Measurements from ENCODE around the gene KLHDC8B.

The KLHDC8B gene

DNA sequence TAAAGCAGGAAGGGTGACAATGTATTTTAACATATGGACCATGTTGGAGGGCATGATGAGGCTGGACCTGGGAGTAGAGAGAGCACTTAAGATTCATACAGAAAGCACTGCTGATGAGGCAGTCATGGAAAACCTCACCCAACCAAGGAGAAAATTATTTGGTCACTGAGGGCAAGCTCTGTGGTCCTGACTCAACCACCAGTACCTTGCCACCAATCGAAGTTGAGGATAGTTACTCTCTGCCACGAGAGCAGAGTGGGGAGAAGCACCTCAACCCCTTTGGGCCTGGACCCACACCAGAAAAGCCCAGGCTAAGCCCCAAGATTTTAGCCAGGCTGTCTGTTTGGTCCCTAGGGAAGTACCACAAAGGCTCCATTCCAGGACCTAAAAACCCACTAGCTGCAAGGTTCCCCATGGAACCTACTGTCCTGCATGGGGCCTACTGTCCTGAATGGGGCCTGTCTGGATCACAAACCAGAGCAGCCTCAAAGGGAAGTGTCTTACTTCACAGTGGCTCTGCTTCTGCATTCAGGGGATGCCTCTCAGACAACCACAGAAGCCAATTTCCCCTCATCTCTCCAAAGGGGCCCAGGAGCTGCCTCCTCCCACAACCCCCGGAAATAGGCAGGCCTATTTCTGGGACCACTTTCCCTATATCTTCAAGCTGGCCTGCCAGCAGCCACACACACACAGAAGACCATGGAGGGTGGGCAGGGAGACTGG lies 9.4 kb upstream of the KLHDC8B start:
- TF ChIP-seq, protein P1, sequence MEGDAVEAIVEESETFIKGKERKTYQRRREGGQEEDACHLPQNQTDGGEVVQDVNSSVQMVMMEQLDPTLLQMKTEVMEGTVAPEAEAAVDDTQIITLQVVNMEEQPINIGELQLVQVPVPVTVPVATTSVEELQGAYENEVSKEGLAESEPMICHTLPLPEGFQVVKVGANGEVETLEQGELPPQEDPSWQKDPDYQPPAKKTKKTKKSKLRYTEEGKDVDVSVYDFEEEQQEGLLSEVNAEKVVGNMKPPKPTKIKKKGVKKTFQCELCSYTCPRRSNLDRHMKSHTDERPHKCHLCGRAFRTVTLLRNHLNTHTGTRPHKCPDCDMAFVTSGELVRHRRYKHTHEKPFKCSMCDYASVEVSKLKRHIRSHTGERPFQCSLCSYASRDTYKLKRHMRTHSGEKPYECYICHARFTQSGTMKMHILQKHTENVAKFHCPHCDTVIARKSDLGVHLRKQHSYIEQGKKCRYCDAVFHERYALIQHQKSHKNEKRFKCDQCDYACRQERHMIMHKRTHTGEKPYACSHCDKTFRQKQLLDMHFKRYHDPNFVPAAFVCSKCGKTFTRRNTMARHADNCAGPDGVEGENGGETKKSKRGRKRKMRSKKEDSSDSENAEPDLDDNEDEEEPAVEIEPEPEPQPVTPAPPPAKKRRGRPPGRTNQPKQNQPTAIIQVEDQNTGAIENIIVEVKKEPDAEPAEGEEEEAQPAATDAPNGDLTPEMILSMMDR (IDR thresholded peaks at IDR 0.05) = no peak

DNA sequence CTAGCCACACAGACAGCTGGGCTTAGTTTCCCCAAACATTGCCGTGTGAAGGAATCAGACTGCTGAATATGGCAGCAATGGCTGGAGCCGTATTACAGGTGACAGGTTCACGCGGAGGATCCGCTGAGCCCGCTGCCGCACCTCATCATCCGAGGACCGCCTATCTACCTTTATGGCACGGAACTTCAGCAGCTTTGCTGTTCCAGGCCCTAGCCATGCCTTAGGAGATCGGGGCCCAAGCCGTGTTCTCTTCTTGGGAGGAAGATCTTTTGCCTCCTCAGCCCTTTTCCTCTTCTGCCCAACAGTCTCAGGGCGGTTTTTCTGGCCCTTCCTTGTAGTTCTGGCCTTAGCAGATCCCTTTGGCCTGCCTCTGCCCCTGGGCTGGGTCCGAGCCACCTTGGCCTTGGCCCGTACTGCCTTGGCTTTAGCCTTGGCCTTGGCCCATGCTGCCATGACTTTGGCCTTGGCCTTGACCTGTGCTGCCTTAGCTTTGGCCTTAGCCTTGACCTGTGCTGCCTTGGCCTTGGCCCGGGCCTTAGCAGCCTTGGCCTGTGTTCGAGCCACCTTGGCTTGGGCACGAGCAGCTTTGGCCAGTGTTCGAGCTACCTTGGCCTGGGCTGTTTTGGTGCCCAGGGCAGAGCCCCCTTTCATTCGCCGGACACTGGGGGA lies 8.5 kb upstream of the KLHDC8B start:
- TF ChIP-seq, protein P1 (IDR thresholded peaks at IDR 0.05) = no peak

DNA sequence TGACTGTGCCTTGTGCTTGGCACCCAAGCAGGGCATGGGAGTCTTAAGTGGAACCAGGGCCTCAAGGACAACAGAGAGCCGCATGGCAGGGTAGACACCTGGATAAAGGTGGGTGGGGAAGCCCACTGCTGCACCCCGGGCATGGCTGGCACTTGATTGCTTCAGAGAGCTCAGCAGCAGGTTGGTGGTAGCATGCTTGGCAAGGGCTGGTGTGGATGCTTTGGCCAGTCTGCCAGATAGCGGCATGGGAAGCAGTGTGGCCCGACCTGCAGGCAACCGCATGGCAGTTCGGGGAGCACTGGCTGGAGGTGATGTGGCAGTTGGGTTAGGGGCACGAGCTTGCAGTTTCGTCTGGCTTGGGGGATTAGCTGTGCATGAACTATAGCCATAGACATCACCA lies 7.8 kb upstream of the KLHDC8B start:
- TF ChIP-seq, protein P1 (IDR thresholded peaks at IDR 0.05) = no peak

DNA sequence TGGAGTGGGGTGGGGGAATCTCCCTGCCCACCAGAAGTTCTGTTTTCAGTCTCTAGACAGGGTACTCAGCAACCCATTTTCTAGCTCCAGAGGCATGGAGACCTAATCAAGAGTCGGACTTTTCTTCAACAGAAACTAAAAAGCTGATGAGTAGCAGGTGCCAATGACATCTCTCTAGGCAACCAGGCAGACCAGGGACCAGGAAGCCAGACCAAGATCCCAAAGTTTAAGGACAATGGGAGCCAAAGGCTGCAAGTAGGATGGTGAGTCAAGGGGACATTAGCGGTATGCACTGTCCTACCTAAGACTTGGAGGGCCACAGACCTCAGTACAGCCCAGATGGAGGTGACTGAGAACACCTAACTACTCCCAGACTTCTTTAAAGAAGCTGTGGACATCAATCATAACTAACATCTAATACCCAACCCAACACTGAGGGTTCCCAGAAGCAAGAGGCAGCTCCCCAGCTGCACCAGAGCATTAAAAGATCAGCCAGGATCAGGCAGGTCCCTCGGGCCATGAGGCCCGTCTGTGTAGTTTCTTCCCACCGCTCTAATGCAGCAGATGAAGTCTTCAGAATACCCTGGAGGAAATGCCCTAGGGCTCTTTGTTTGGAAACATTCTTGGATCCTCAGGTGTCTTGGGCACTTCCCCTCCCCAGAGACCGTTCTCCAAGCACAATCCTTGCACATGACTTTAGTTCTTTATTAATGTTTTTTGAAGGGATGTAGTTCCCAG lies 6.2 kb upstream of the KLHDC8B start:
- TF ChIP-seq, protein P1 (IDR thresholded peaks at IDR 0.05) = no peak

DNA sequence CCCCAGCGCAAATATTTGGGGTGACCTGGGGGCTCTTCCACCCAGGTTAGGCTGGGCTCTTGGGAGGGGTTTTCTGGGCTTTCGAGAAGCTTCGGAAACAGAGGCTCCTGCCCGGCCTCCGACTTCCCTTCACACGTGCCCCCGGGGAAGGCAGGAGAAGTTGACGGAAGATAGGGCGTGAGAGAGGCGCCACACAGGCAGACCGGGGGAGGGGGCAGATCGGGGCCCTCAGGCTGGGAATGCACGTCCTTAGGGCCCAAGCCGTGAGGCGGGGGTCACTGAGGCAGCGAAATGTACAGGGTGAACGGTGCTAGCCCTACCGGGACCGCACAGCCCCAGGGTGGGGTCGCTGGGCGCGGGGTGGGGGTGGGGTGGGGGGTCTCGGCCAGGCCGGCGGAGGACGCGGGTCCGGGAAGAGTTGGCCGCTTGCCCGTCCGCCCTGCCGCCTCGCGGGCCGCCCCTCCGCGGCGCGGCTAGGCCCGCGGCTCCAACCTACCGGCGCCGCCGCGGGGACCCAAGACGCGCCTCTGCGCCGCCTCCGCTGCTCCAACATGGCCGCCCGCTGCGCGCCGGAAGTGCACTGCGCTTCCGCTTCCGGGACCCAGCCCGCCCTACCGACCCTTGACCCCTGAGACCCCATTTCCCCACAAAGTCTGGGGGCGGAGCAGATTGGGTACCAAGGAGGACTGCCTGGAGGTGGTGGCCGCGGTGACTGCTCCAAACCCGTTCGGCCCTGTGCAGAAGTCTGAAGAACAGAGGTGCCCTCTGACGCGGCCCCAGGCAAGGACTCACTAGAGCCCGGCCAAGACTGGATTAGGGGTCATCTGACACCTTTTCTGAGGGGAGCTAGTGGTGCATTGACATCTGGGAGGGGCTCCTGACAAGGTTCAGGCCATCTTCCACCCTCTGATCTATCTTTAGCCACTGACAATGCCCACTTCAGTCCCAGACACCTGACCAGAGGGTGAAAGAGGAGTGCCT lies 5.3 kb upstream of the KLHDC8B start, which contains the start of gene CCDC71:
CCDC71 (minus strand) TSS at position 561 of the 981 bp plus-strand sequence. CDS start 2,123 bp downstream, outside the sequence.
- TF ChIP-seq, protein P1 (IDR thresholded peaks at IDR 0.05) = no peak

DNA sequence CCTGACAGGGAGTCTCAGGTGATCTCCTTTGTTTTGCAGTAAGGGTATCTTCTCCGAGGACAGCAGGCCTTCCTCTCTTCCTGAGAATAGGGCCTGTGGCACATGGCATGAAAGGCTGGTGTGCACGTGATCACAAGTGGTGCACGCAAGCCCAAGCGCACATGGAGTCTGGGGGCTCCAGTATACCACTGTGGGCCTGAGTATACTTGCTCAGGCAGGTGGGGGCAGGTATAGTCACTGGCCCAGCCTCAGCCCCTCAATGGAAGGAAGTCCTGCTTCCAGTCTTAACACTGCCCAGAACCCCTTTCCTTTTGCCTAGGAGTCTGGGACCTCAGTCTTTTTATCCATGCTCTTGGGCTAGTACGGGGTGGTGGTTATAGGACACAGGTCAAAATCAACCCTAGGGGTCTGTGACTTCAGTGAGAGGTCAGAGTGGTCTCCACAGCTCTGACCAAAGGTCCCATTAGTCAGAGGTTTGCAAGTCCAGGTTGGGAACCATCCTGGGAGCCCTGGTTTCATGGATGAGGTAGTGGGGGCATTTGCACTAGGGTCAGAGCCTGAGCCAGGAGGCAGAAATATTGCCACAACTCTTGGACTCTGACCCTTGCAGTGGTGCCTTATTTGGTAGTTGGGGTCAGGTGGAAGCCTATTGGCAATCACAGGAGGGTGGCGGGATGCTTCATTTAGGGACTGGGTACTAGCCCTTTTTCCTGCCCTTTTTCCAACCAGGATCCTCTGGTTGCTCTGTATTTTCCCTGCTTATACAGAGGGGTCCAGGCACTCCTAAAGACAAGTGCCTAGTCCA lies 4.4 kb upstream of the KLHDC8B start:
- TF ChIP-seq, protein P1 (IDR thresholded peaks at IDR 0.05) = no peak
